Stimulated activated naive CD4-positive, alpha-beta T cell (primary cell): ENCODE results near the gene TMED4.
A peak's percentile ranks its signal among the peaks of the same experiment; 100 is the strongest.

ENCODE experiments used
- DNase-seq, 6 experiments: peaks; one replicate each; lab custom pipeline; 2025; lab: John Stamatoyannopoulos, UW

The TMED4 gene

DNA sequence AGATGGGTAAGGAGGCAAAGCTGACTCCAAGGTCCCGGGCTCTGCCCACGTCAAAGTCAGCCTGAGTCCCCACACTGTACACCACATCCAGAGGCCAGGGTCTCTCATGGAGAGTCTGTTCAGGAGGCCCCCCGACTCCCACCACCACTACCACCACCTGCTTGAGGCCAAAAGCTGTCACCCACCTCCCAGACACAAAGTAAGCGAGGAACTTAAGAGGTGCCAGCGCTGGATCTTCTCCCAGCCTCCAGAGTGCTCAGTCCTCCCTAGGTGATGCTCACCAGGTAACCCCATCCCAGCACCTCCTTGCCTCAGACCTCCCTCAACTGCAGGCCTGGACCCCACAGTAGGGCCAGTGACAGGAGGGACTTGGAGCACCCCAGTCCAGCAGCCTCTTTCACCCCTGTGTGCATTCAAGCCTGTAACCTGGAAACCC is 41.4 kb downstream of the TMED4 start:
- no peak for DNase-seq

DNA sequence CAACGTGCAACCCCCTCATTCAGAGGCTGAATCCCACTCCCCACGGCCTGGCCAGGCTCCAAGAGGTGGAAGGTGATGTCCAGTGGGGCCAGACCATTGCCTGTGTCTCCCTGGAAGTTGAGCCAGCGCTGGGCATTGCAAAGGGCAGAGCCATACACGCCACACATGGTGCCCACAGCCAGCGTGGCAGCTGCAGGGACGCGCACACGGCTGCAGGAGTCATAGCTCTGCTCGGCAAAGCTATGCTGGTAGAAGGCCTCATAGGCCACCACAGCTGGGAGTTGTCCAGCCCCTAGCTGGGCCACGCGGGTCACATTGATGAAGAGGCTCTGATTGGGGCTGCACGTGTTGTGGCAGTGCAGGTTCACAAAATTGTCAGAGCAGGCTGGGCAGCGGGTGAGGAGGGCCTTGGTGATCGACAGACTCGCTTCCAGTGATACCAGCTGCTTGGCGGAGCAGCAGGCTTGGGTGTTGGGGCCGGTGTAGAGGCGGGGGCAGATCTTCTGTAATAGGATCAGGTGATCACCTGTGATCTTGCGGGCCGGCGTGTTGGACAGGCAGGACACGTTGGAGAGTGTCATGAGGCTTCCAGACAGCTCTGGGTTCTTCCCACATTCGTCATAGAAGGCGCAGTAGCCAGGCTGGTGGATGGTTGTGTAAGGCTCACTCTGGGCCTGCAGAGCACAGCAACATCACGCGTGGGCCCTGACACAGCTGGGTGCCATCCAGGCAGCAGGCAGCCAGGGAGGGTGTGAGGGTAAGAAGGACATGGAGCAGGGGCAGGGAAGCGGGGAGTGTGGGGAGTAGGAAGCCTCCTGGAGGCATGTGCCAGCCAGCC is 42.1 kb downstream of the TMED4 start:
- DNase-seq, result no peak

DNA sequence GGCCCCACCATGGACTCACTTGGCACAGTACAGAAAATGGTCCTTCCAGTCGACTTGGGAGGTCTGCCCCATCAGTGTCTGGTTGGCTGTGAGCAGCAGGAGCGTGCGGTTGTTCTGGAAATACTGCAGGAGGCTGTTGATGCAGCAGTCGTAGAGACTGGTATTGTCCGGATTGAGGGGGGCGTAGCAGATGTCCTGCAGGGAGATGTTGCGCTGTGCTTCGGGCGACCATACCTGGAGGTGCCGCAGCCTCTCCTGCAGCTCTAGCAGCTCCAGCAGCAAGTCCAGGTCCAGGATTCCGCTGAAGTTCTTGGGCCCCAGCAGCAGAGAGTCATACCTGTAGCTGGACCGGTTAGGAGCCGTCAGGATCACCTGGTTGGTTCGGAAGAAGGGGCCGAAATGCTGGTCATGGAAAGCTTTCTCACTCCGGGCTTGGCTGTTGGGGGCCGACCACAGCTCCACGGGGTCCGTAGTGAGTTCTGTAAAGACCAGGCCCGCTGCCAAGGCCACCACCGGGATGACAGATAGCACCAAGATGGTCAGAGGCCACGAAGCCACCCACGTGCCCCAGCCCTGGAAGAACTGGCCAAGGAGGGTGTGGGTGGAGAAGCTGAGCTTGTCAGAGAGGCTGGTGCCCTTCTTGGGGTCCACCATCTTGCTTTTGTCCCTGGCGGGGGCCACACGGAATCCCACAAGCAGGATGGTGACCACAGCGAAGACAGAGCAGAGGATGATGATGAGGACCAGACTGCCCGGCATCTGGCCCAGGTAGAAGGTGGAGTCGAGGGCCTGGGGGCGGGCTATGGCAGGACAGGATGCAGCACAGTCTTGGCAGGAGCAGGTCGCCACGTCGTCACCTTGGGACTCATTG is 43.0 kb downstream of the TMED4 start:
- no peak for DNase-seq

DNA sequence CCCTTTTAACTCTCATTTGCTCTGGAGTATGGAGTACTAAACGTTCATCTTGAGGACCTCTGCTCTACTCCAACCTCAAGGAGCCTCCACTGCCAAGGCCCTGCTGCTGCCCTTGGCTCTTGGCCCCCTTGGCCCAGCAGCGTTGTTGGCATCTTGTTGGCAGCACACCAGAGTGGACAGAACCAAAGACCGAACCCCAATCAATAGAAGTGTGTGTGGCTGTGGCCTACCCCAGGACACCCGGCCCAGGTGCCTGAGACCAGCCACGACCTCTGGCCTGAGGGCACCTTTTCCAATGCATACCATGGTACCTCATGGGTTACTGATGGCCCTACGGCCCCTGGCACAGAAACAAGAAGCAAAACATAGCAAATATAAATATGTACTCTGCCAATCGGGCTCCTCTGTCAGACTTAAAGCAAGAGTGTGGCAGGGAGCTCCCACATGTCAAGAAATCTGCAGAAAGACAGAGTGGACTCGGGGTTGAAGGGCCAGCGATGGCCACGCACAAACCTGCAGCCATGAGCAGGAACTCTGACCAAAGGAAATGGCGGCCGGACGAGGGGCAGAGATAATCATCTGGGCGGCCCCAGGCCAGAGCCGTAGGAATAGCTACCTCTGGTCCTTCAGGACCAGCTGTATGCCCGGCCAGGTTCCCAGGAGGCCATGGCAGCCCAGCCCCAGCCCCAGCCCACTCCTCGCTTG is 43.8 kb downstream of the TMED4 start:
- DNase-seq, result no peak

DNA sequence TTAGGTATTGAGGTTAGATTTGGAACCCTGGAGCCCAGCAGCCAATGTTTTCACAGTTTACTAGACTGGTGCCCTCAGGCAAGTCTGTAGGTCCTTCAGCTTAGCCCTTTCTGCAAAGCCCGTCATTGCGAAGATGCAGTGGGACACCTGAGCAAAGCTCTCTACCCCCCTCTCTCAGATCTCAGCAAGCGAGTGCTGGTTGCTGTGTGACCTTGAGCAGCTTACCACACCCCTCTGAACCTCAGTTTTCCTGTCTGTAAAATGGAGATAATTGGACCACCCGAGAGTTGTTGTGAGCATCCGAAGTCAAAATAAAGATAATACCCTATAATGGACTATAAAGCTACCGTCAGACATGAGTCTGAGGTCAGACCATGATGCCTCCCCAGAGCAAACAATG is 44.6 kb downstream of the TMED4 start:
- no peak for DNase-seq

DNA sequence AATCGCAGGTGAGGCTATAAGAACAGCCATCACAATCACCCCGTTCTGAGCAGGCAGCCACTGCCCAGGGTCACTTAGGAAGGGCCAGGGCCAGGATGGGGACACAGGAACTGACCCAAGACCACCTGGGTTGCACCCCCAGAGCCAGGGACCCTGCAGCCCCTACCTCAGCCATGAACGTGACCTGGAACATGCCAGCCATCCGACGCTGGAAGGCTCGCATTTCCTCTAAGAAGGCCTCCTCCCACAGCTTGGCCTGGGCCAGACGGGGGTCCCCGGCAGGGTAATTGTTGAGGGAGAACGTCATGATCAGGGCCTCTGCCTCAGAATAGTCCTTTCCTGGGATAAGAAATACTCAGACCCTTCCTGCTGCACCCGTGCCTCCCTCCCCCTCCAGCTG is 45.9 kb downstream of the TMED4 start:
- DNase-seq, result no peak

DNA sequence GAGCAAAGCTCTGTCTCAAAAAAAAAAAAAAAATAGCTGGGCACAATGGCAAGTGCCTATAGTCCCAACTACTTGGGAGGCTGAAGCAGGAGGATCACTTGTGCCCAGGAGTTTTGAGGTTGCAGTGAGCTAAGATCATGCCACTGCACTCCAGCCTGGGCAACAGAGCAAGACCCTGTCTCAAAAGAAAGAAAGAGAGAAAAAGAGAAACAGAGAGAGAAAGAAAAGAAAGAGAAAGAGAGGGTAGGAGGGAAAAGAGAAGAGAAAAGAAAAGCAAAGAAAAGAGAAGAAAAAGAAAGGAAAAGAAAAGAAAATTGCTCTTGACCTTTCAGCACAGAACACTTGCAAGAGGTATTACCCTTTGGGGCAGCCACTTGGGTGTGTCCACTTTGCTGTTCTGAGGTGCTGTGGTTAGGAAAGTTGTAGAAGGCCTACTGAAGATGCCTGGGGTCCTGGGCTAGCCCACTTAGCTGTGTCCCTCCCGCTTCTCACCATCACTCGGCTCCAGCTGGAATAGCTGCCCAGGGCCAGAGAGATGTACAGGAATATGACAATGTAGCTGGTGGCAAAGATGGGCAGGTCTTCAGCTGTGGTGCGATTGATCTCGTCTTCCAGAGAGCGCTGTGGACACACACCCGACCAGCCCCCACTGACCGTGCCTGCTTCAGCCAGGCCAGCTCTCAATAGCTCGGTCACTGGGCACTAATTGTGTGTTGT is 46.5 kb downstream of the TMED4 start:
- DNase-seq, result no peak

DNA sequence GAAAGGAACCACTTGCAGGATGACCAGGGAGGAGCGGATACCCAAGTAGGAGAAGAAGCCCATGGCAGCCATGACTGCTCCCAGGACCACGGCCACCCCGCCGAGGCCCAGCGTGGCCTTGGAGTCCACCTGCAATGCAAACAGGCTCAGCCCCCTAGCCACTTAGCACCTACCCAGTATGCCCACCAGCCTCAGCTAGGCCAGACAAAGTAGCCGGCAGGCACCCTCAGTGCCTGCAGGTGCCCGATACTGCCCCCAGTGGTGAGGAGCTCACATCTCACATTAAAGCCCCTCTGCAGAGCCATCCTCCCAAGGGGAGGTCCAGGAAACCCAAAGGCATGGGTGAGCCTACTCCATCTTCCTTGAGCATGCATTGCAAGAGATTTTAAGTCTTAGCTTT is 47.5 kb downstream of the TMED4 start:
- peak in 3 of 6 experiments; percentile 9 to 17 (median 10) for DNase-seq

DNA sequence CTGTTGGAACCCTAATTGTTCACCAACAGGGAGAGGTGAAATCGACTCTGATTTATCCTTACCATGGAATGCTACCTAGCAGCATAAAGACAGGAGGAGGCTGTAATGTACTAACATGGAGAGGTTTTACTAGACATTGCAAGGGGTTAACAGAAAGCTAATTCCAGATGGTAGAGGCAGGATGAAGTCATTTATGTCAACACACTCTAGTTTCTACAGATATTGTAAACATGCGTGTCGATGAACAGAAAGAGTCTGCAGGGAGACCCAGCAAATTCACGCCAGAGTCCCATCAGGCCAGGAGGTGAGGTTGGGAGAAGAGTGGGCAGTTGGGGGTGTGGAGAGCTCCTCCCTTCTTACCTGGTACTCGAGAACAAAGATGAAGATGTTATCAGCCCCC is 47.9 kb downstream of the TMED4 start:
- no peak for DNase-seq

DNA sequence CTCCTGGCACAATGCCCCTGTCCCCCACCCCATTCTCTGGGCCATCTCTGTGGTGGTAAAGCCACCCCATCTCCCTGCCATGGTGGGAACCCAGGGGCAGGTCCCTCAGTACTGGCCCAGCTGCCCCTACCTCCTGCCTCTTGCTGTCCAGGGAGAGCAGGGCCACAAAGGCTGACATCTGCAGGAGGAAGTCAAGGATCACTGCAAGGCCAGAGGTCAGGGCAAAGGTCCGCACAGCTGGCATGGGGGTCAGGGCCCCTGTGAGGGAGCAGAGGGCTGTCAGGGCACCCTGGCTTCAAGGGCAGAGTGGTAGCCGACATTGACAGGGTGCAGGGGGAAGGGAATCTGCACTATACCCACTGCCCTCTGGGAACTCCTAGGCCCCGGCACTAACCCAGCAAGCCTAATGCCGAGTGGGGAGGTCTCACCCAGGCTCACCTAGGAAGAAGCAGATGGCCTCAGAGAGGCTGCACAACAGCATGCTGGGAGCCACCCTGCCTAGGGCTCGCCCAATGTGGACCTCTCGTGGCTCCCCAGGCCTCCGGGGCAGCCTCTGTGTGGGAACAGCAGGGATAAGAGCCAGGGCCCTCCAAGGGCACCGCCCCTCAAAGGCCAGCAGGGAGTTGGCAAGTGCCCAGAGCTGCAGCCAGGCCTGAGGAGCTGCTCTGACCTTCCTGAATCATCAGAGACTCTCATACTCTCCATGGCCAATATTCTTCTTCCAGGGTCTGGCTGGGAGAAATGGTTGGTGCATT is 48.6 kb downstream of the TMED4 start:
- no peak for DNase-seq

DNA sequence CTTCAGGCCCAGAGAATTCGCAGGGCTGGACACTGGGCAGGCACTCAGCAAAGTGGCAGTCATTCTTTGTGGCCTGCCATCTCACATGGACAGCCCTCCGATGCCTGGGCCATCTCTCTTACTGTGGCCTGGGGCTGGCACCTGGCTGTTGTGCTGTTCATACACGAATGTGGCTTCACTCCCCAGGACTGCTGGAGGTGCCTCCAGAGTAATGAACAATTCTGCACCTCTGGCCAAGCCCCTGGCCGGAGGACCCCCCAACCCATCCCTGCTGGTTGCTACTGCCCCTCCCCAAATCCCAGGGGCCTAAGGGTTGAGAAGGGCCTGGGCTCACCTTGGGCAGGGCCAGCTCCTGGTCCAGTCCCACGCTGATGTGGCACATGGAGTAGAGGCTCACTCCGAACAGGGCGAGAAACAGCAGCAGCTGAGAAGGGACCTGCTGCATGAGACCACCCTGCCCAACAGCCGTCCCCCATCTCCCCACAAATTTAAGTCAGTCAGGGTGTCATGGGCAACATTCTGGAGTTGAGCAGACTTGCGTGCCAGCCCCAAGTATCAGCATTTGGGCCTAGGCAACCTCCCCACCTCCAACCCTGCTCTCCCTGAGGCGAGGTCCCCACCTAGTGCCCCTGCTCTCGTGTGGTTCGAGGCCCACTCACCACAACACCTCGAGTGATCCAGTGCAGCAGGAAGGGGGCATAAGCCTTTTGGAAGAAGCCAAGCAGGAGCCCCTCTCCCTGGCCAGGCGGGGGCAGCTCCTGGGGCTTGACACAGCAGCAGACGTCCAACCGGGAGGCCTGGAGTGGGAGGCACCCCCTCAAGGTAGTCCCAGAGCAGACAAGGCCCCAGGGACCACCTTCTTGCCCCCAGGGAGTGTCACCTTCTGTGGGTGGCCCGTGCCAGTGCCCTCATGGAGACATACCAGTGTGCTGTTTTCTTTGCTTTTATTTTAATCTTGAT is 50.3 kb downstream of the TMED4 start:
- DNase-seq, result no peak

DNA sequence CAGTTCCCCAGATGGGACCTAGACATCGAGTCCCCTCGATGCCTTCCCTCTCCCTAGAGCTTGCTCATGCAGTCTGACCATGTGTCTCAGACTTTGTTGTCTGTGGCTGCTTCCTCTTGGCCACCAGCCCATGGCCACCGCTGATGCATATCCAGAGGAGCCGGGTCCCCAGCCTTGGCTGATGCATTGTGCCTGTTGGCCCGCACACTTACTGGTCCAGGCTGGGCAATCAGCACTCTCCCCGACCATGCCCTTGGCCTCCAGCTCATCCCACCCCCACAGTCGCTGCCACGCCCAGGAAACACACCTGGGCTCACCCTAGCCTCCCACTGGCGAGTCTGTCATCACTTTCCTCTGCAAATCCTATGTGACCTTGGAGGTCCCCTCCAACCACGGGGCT is 51.0 kb downstream of the TMED4 start:
- no peak for DNase-seq
